ENCODE measurements around the gene DTD2. TPM values are rescaled to one million over a fixed set of nuclear protein-coding genes. Genes with fewer than 3 reads are reported as not detected.

DTD2 gene
- total RNA-seq, 1 experiment from 2014 or later = 15.2 TPM

Other genes starting within 250 kb of the DTD2 start
- 101 TPM for gene HECTD1, start 249.7 kb downstream of the DTD2 start, total RNA-seq (2021; ENCODE audit: unreplicated experiment)
- 22.0 TPM for gene HEATR5A, start 37.0 kb downstream of the DTD2 start, total RNA-seq (2021; ENCODE audit: unreplicated experiment)
- gene GPR33, start 30.5 kb upstream of the DTD2 start, total RNA-seq (2021; ENCODE audit: unreplicated experiment) = not detected
- 5.7 TPM for gene NUBPL, start 103.9 kb upstream of the DTD2 start, total RNA-seq (2021; ENCODE audit: unreplicated experiment)